22Rv1 (cell line): ENCODE data around the gene KCNIP4.

Experiments
- ZFX ChIP-seq: fragments of 450-650 bp; IDR thresholded peaks from 2 replicates; pipeline ENCODE4 v1.6.1; 2017; ENCODE audit warnings: antibody characterized with exemption, borderline replicate concordance
- TF ChIP-seq, protein P1 (sequence below): fragments of 450-650 bp; IDR thresholded peaks from 2 replicates; pipeline ENCODE4 v1.5.1; 2017; ENCODE audit warnings: mild to moderate bottlenecking

DNA sequence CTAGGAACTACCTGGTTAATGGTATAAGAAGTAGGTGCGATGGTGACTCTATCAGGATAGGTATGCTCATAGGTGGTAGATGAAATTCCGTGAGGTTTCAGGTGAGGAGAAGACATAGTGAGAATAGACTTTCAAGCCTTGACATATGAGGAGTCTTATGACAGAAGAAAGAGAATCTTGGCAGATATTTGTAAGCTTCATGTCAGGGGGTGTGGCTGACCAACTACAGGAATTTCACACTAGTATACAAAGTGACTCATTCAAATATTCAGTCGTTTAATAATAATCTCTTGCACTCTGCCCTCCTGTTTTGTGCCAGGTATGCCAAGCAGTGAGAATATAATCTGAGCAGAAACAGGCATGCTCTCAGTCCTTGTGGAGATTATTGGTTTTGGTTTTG lies 1225.6 kb downstream of the KCNIP4 start:
- TF ChIP-seq, protein P1, sequence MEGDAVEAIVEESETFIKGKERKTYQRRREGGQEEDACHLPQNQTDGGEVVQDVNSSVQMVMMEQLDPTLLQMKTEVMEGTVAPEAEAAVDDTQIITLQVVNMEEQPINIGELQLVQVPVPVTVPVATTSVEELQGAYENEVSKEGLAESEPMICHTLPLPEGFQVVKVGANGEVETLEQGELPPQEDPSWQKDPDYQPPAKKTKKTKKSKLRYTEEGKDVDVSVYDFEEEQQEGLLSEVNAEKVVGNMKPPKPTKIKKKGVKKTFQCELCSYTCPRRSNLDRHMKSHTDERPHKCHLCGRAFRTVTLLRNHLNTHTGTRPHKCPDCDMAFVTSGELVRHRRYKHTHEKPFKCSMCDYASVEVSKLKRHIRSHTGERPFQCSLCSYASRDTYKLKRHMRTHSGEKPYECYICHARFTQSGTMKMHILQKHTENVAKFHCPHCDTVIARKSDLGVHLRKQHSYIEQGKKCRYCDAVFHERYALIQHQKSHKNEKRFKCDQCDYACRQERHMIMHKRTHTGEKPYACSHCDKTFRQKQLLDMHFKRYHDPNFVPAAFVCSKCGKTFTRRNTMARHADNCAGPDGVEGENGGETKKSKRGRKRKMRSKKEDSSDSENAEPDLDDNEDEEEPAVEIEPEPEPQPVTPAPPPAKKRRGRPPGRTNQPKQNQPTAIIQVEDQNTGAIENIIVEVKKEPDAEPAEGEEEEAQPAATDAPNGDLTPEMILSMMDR = no peak
- no peak for TF ChIP-seq ZFX
